A673 (cell line): ENCODE results near the gene MRPL58. TPM values are rescaled to one million over a fixed set of nuclear protein-coding genes. Genes with fewer than 3 reads are reported as not detected.

ENCODE experiments used
- BruUV-seq: library from RNA; stranded (reverse); fragments of 400-500 nt; replicated peaks from 2 replicates; lab custom pipeline; 2021; lab: Mats Ljungman, UMichigan
- CTCF ChIA-PET: fragments of 300-600 bp; sonication (Branson Sonifier 250); formaldehyde crosslinking; loops from one replicate; lab custom pipeline; 2022; ENCODE audit warnings: antibody characterized with exemption; lab: Charles Lee
- POLR2A ChIA-PET: fragments of 300-600 bp; sonication (Branson Sonifier 250); formaldehyde crosslinking; loops from one replicate; lab custom pipeline; 2022; ENCODE audit warnings: antibody characterized with exemption; ENCODE audit not compliant: low non-redundant PET; lab: Charles Lee
- DNase-seq: peaks from one replicate; pipeline ENCODE4 v3.0.0-alpha.2; 2015; ENCODE audit warnings: low spot score
- H3K27ac ChIP-seq: fragments of 200-600 bp; sonication (generic); 2 replicates; pipeline ENCODE4 v1.5.1; 2016; ENCODE audit warnings: mixed run types, low read depth, mild to moderate bottlenecking, mixed read lengths, antibody characterized with exemption, low read length; ENCODE audit not compliant: poor library complexity, severe bottlenecking
- H3K27me3 ChIP-seq: fragments of 200-600 bp; sonication (generic); replicated peaks from 2 replicates; pipeline ENCODE4 v1.6.1; 2017; ENCODE audit warnings: mixed run types, low read depth, mild to moderate bottlenecking, mixed read lengths, antibody characterized with exemption, low read length; ENCODE audit not compliant: insufficient read depth, poor library complexity
- H3K36me3 ChIP-seq: fragments of 200-600 bp; sonication (generic); 2 replicates; pipeline ENCODE4 v1.6.1; 2016; ENCODE audit warnings: mixed run types, mild to moderate bottlenecking, mixed read lengths, antibody characterized with exemption, low read length; ENCODE audit not compliant: insufficient read depth, poor library complexity, severe bottlenecking
- H3K4me1 ChIP-seq: fragments of 200-600 bp; sonication (generic); 2 replicates; pipeline ENCODE4 v1.6.1; 2017; ENCODE audit warnings: mixed run types, mild to moderate bottlenecking, mixed read lengths, antibody characterized with exemption, low read length; ENCODE audit not compliant: insufficient read depth, poor library complexity, severe bottlenecking
- H3K4me3 ChIP-seq: fragments of 200-600 bp; sonication (generic); 2 replicates; pipeline ENCODE4 v1.5.1; 2016; ENCODE audit warnings: low read depth, mixed run types, mild to moderate bottlenecking, mixed read lengths, low read length; ENCODE audit not compliant: poor library complexity, severe bottlenecking
- H3K9me3 ChIP-seq: fragments of 200-600 bp; sonication (generic); 2 replicates; pipeline ENCODE4 v1.6.1; 2016; ENCODE audit warnings: mixed run types, low read depth, mild to moderate bottlenecking, mixed read lengths, antibody characterized with exemption, low read length; ENCODE audit not compliant: poor library complexity, severe bottlenecking
- CTCF ChIP-seq: fragments of 300-800, 200-600 bp; sonication (generic); conservative IDR thresholded peaks from 2 replicates; pipeline ENCODE4 v1.5.1; 2017; ENCODE audit warnings: low read depth, mild to moderate bottlenecking, antibody characterized with exemption, low read length, moderate library complexity, mixed read lengths
- EZH2 ChIP-seq: fragments of 200-600 bp; sonication (generic); IDR thresholded peaks from 2 replicates; pipeline ENCODE4 v1.6.1; 2017; ENCODE audit warnings: borderline replicate concordance, low read depth, mild to moderate bottlenecking, mixed read lengths, antibody characterized with exemption, low read length; ENCODE audit not compliant: poor library complexity, severe bottlenecking
- intact Hi-C: fragments of 100-400 bp; cut with micrococcal nuclease; formaldehyde crosslinking; loops from one replicate; pipeline ENCODE4 v1.10.0; 2022; ENCODE audit not compliant: unreplicated experiment
- total RNA-seq: library from RNA; stranded (reverse); gene quantifications from 2 replicates; pipeline ENCODE4 v1.2.3, GENCODE V29; 2021

Gene MRPL58
- total RNA-seq, 1 experiment from 2014 or later: 61.4 TPM

- no peaks in the 10 kb centered on the region for H3K9me3 ChIP-seq
- CTCF ChIA-PET: no interaction called here
- H3K36me3 ChIP-seq: no peaks in the 10 kb centered on the region
- intact Hi-C loops: no loop called here
- peaks cover 6% of the 10 kb centered on the region for H3K4me1 ChIP-seq
- no peaks in the 10 kb centered on the region for H3K27me3 ChIP-seq
- POLR2A ChIA-PET: no interaction called here
- H3K4me3 ChIP-seq: no peak overlapping the region
- DNase-seq: no peak
- TF ChIP-seq CTCF: no peak
- no peak for TF ChIP-seq EZH2
- no peak overlapping the region for H3K27ac ChIP-seq
- no TSS peak for BruUV-seq
These were observed 21.8 kb upstream of the MRPL58 start for GRCh38 chr17:74990581-74991105.

- no TSS peak for BruUV-seq
- intact Hi-C loops: no loop called here
These were observed 20.2 kb upstream of the MRPL58 start for GRCh38 chr17:74992223-74992622.

GRCh38 chr17:74994440-74994839 lies 18.0 kb upstream of the MRPL58 start:
- no peak overlapping the region for H3K27ac ChIP-seq
- no peak for TF ChIP-seq EZH2
- no peak for TF ChIP-seq CTCF
- no peak overlapping the region for H3K4me3 ChIP-seq
- H3K36me3 ChIP-seq: no peaks in the 10 kb centered on the region
- POLR2A ChIA-PET: no interaction called here
- H3K9me3 ChIP-seq: no peaks in the 10 kb centered on the region
- H3K27me3 ChIP-seq: no peaks in the 10 kb centered on the region
- no peak for DNase-seq
- BruUV-seq: no TSS peak
- intact Hi-C loops: no loop called here
- CTCF ChIA-PET: no interaction called here
- H3K4me1 ChIP-seq: no peaks in the 10 kb centered on the region

More at GRCh38 chr17:74992223-74992622, 20.2 kb upstream of the MRPL58 start:
- Histone ChIP-seq H3K27me3 (no peaks in the 10 kb centered on the region), H3K36me3 (no peaks in the 10 kb centered on the region), H3K4me3 (no peak overlapping the region), H3K9me3 (no peaks in the 10 kb centered on the region), H3K27ac (no peak overlapping the region), H3K4me1 (peaks cover 6% of the 10 kb centered on the region)
- DNase-seq: no peak
- TF ChIP-seq CTCF (no peak), EZH2 (no peak)
- ChIA-PET POLR2A (no interaction called here), CTCF (no interaction called here)
